Osteocyte (in vitro differentiated cells): ENCODE results near the gene C1GALT1. TPM values are rescaled to one million over a fixed set of nuclear protein-coding genes. Genes with fewer than 3 reads are reported as not detected.
"Not testable (repeated sequence)": the region's sequence is repeated elsewhere in the genome, so short reads cannot be mapped to it uniquely, and the experiment has no call there.

Experiments used
- DNase-seq: peaks from one replicate; pipeline ENCODE4 v3.0.0; 2021; ENCODE audit warnings: mixed read lengths; ENCODE audit not compliant: unreplicated experiment; ENCODE audit errors: extremely low spot score
- H3K27ac Mint-ChIP-seq: one replicate; pipeline ENCODE4 v1.8.0; 2021; ENCODE audit warnings: mild to moderate bottlenecking, mixed read lengths; ENCODE audit not compliant: unreplicated experiment
- H3K27me3 Mint-ChIP-seq: one replicate; pipeline ENCODE4 v1.8.0; 2021; ENCODE audit warnings: mixed read lengths; ENCODE audit not compliant: unreplicated experiment
- H3K36me3 Mint-ChIP-seq: one replicate; pipeline ENCODE4 v1.8.0; 2021; ENCODE audit warnings: mixed read lengths; ENCODE audit not compliant: unreplicated experiment
- H3K4me1 Mint-ChIP-seq: one replicate; pipeline ENCODE4 v1.8.0; 2021; ENCODE audit warnings: mixed read lengths; ENCODE audit not compliant: unreplicated experiment
- H3K4me3 Mint-ChIP-seq: one replicate; pipeline ENCODE4 v1.8.0; 2021; ENCODE audit warnings: mild to moderate bottlenecking, moderate library complexity, mixed read lengths; ENCODE audit not compliant: unreplicated experiment
- H3K9me3 Mint-ChIP-seq: one replicate; pipeline ENCODE4 v1.8.0; 2021; ENCODE audit warnings: mixed read lengths; ENCODE audit not compliant: unreplicated experiment
- long read RNA-seq: library from polyadenylated mRNA; unstranded; transcript quantifications from one replicate; pipeline ENCODE4 v2.0.0, GENCODE V29; 2021
- total RNA-seq: library from RNA; stranded (reverse); gene quantifications from 2 replicates; pipeline ENCODE4 v1.2.1, GENCODE V29; 2021
- TF ChIP-seq, protein P1 (sequence below): fragments of 200-600 bp; sonication (generic); IDR thresholded peaks from 2 replicates; pipeline ENCODE4 v1.5.0; 2021; ENCODE audit warnings: antibody characterized with exemption, mild to moderate bottlenecking, moderate library complexity

Gene C1GALT1
- 26.2 and 30.9 TPM in 2 replicates for total RNA-seq
- long read RNA-seq, full-length matches to known transcripts: 113 of 133 reads
- long read RNA-seq, partial matches to known transcripts: 3 of 133 reads
- long read RNA-seq, other reads (novel, unspliced or antisense): 17 of 133 reads

DNA sequence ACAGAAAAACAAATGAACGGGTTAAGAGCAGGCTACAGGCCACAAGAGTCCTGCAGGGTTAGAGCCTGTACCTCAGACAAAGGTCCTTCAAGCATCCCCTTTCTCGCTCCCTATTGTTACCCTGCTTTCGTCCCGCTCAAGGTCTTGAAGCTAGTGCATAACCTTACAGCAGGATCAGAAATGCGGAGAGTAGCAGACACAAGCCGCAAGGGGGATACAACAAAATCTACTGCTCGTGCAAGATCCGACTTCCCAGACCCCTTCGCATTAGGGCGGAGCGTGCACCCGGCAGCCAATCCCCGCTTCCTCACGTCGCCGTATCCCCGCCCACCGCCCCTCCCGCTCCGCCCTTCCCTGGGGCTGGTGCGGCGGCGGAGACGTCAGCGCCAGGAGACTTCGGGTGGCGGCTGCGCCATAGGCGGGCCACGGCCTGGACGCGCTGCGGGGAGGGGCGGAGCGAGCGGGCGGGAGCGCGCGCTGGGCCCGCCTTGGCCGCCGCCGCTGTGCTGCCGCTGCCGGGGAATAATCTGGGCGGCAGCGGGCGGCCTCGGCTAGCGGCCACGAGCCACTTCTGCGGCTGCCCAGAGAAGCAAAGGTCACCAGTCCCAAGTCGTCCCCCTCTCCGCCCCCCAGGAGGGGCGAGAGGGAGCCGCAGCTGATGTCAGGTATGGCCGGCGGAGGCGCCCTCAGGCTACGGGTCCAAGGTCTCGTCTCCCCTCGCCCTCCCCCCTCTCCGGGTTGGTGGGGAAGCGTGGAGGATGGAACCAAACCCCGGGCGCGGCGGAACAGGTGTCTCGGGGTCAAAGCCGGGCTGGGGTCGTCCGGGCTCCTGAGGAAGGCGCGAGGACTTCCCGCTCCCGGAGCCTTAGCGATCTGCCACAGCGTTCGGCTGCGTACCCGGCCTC, at the start of gene C1GALT1:
Gene C1GALT1, plus strand, starts transcription at position 389 of the 905 bp plus-strand sequence. CDS start 51,776 bp downstream, outside the sequence.
- DNase-seq: peak; percentile 99

DNA sequence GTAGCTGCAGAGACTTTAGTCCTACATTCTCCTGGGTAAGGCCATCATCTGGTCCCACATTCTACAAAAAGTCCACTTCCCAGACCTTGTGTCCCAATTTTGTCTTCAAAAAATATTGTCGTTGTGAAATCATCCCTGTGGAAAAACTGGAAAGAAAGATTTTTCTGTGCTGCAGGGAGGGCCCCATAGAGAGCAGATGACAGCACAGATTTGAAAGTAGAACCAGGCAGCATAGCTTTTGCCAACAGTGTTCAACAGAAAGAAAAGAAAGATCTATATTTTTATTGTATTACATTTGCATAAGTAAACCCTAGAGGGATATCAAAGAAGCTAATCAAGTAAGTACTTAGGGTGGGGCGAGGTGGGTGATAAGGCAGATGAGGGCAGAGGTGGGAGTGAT, 48.3 kb upstream of the C1GALT1 start:
- no peaks in the 10 kb centered on the region for H3K36me3 Mint-ChIP-seq

More for the DNA sequence above, at the start of gene C1GALT1:
- Mint-ChIP-seq H3K9me3 (no peaks in the 10 kb centered on the region), H3K27ac (peak within 1 kb of the TSS; percentile 90), H3K4me3 (peak within 1 kb of the TSS; percentile 82), H3K27me3 (no peaks in the 10 kb centered on the region), H3K4me1 (peaks cover 32% of the 10 kb centered on the region), H3K36me3 (peaks cover 2% of the 10 kb centered on the region)
- TF ChIP-seq, protein P1, sequence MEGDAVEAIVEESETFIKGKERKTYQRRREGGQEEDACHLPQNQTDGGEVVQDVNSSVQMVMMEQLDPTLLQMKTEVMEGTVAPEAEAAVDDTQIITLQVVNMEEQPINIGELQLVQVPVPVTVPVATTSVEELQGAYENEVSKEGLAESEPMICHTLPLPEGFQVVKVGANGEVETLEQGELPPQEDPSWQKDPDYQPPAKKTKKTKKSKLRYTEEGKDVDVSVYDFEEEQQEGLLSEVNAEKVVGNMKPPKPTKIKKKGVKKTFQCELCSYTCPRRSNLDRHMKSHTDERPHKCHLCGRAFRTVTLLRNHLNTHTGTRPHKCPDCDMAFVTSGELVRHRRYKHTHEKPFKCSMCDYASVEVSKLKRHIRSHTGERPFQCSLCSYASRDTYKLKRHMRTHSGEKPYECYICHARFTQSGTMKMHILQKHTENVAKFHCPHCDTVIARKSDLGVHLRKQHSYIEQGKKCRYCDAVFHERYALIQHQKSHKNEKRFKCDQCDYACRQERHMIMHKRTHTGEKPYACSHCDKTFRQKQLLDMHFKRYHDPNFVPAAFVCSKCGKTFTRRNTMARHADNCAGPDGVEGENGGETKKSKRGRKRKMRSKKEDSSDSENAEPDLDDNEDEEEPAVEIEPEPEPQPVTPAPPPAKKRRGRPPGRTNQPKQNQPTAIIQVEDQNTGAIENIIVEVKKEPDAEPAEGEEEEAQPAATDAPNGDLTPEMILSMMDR: peak; percentile 61

DNA sequence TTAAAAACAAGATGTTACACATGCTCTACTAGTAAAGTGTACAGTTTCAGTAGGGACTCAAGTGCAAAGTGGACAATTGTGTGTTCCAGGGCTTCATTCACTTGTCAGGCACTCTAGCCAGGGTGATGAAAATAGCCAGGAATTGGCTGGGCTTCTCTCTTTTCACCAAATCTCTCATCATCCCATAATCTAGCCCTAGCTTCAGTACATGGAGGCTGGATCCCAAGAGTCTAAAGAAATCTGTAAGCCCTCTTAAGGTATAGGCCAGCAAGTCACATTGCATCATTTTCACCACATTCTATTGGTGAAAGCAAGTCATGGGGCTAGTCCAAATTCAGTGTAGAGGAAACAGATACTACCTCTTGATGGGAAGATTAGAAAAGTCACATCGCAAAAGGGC, 47.3 kb upstream of the C1GALT1 start:
- Mint-ChIP-seq H3K9me3 (peaks cover under 1% of the 10 kb centered on the region), H3K27me3 (peaks cover 2% of the 10 kb centered on the region), H3K4me3 (no peak overlapping the region), H3K36me3 (no peaks in the 10 kb centered on the region), H3K27ac (no peak overlapping the region), H3K4me1 (peaks cover 9% of the 10 kb centered on the region)
- TF ChIP-seq, protein P1: no peak
- DNase-seq: no peak

More for the DNA sequence above, 48.3 kb upstream of the C1GALT1 start:
- H3K9me3 Mint-ChIP-seq: no peaks in the 10 kb centered on the region
- no peak overlapping the region for H3K27ac Mint-ChIP-seq
- TF ChIP-seq, protein P1: no peak
- H3K4me1 Mint-ChIP-seq: peaks cover 9% of the 10 kb centered on the region
- no peak overlapping the region for H3K4me3 Mint-ChIP-seq
- H3K27me3 Mint-ChIP-seq: no peaks in the 10 kb centered on the region
- DNase-seq: no peak

DNA sequence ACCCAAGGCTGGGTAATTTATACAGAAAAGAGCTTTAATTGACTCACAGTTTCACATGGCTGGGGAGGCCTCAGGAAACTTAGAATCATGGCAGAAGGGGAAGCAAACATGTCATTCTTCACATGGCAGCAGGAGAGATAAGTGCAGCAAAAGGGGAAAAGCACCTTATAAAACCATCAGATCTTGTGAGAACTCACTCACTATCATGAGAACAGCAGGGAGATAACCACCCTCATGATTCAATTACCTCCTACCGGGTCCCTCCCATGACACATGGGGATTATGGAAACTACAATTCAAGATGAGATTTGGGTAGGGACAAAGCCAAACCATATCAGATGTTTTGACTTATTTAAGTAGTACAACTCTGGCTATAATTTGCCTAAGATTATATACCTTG, 46.4 kb upstream of the C1GALT1 start:
- not testable (repeated sequence) for H3K4me3 Mint-ChIP-seq, H3K9me3 Mint-ChIP-seq, H3K27ac Mint-ChIP-seq, H3K4me1 Mint-ChIP-seq, H3K27me3 Mint-ChIP-seq, DNase-seq, H3K36me3 Mint-ChIP-seq

DNA sequence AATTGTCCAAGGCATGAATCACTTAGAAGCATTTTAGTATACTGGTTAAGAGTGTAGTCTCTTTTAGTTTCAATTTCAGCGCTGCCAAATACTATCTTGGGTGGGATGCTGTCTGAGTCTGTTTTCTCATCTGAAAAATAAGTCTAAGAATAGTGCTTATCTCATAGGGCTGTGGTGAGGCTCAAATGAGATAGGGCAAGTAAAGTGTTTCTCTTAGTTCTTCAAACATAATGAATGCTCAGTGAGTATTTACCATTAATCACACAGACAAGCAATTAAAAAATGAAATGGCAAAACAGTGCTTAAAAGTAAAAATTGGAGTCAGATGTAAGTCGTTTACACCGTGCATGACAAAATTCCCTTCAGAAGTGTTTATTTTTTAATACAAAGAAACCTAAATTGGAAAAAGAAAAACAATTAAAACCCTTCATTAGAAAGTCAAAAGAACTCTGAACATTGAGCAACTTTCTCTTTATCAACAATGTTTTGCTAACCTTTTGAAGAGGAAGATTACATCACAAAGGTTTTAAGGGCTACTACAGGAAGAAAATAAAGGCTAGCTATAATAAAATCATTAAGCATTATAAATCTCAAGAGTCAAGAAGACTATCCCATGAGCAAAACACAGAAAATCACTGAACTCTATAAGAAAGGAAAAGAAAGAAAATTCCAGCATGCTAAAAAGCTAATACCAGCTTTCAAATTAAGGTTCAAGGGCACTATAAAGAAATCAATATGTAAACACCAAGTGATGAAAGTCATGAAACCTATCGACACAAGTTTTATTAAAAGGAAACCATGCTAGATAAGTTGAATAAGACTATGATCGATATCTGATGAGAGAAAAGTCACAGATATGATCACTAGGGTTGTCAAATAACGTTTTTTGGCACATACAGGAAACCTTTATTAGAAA, 45.6 kb upstream of the C1GALT1 start:
- Mint-ChIP-seq H3K27me3 (peaks cover 9% of the 10 kb centered on the region), H3K9me3 (peaks cover 7% of the 10 kb centered on the region), H3K4me3 (no peak overlapping the region), H3K27ac (no peak overlapping the region), H3K4me1 (peaks cover 9% of the 10 kb centered on the region), H3K36me3 (no peaks in the 10 kb centered on the region)
- TF ChIP-seq, protein P1: no peak
- no peak for DNase-seq
